ELF-1 (cell line): ENCODE data around the gene SF3A1.
A peak's percentile ranks its signal among the peaks of the same experiment; 100 is the strongest.

Experiments
- DNase-seq: peaks from one replicate; pipeline ENCODE4 v3.0.0-alpha.2; 2016; ENCODE audit warnings: low read depth, low spot score

The SF3A1 gene

DNA sequence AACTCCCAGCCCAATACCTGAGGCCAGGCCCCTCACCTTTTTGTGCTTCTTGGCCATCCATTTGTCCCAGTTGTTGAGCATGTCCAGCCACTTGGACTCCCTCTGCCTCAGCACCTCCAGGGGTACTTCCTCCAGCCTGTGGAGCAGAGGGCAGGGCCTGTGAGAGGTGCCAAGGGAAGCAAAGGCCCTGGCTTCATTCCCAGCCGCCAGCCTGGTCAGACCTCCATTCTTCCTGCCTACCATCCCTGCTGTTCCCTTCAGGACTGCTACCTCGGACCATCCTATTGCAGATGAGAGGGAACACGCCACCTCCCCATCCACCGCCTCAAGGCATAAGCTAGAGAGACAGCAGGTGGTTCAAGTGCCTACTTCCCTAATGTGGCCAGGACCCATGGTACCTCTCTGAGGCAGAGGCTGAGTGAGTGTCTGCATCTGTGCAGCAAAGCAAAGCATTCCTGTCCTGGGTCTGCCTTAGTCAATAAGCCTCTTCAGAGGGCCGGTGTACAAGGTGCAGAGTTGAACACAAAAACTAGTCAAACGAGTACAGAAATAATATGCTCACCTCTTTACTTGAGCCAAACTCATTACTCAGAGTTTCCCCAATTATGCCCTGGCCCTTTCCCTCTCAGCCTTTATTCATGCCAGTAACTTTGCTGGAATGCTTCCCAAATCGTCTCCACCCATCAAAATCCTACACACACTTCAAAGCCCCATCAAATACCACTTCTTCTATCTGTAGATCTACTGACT, 52.0 kb downstream of the SF3A1 start:
- no peak for DNase-seq

DNA sequence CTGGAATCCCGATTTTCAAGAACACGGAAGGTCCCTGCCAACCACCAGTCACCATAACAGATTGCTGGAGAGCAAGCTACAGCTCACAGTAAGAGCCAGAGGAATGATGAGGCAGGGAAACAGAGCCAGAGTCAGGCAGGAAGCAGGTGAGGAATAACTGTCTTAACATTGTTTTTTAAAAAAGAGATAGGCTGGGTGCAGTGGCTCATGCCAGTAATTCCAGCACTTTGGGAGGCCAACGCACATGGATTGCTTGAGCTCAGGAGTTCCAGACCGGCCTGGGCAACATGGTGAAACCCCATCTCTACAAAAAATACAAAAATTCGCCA, 53.9 kb downstream of the SF3A1 start:
- no peak for DNase-seq

DNA sequence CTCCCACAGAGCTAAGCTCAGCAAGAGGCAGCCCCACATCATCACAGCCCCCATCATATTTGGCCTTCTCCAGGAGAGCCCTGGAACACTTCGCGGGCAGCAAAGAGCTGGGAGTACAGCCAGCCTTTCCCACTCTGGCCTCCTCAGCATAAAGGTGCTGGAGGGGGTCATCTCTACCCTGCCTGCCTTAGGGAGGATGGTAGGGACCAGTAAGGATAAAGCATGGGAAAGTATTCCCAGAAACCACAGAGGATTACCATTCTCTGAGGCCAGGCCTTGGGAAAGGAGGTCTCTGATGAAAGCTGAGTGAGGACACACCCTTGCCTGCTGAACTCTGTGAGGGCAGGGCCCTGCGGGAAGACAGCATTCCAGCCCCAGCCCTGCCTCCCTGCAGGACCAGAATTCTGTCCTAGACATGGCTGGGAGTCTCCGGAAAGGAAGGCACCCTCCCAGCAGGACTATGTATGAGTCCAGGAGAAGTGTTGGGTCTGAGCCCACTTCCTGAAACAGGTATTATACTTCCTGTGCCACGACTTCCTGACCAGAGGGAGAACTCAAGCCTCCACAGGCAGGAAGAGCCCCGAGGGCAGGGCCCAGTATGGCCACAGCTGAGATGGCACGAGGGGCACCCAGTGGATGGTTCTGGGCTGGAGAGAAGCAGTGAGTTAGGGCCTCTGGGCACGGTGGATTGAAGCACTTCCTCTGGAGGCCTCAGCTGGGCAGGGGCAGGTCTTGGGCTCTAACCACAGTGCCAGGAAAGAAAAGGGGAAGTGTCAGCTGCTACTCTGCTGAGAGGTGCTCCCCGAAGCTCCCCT, 54.5 kb downstream of the SF3A1 start:
- peak; percentile 52 for DNase-seq

DNA sequence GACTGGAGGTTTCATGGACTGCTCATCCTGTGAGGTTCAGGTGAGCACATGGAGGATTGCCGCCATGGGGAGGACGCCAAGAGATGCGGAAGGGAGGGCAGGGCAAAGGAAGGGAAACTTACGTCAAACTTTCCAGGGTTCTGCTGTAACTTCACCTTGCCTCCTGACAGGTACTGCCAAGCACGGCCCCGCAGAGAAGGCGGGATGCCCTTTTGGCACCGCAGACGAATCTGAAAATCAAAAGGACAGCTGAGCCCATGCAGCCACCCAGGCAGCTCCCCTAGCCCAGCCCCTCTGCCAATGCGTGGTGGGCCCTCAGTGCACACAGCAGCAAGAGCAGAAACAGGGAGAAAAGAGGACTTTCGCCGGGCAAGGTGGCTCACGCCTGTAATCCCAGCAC, 57.4 kb downstream of the SF3A1 start:
- DNase-seq = no peak

DNA sequence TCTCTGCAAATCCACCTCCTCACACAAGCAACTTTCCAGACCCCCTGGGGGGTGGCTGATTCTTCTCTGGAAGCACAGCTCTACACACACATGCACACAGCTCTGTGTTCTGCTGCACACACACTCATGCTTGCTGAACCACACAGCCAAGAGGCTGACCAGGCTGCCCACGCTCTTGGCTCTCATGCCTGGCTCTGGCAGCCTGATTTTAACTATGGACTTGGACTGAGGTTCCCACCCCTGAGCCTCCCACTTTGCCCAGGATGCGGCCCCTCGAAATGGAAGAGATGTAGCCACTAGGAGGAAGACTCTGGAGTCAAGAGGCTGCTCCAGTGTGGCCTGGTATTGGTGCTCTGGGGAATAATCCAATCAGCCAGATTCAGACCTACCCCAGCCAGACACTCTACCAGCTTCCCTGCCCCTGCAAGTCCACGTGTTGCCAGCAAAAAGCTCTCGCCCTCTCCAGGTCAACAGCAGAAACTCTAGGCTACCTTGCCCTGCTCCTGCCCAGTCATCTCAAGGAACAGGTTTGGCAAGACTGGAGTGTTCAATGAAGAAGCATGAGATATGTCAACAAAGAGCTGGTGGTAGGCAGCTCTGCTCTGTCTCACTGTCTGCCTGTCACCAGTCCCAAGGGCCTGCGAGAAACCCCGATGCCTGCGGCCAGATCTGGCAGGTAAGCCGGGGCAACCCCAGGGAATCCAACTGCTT, 58.5 kb downstream of the SF3A1 start:
- DNase-seq = peak; percentile 85

DNA sequence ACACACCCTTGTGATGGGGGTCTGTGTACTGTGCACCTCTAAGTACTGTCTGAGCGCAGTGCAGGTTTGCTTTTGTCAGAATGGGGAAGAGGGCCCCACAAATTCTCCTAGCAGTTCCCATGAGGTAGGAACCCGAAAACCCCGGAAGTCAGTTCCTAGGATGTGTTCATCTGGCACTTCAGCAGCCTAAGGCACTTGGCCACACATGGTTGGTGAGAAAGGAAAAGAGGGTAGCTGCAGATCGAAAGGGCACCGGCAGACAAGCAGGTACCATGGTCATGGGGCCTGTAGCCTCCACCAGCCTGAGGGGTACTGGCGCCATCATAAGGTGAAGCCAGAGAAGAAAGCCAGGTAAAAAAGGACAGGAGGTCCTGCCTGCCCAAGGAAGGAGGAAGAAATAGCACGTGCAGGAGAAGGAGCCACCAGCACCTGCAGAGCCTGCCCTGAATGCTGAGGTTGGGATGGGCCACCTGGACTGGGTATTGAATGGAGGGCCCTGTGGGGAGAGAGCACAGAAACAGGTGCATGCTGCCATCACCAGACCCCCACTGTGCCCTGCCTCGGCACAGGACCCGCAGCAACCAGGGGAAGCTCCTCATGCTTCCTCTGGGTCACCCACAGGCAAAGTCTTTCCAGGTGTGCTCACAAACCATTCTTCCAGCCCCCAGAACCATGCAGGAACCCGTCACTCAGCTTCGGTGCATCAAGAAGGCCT, 59.3 kb downstream of the SF3A1 start:
- DNase-seq = no peak

DNA sequence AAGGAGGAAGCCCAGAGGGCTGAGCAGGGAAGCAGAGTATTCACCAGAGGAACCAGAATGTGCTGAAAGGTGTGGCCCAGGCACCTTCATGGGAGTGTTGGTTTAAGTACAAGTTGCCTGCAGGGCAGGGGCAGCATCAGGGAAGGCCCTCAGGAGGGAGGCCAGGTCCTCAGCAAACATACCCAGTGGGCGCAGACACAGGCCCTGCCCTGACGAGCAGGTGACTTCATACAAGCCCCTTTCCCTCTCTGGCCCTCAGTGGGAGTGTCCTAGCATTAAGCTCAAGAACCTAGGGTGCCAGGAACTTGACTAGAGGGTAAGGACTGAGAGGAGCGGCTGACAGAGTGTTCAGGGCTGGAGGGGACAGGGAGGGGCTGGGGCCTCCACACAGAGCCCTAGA, 59.9 kb downstream of the SF3A1 start:
- no peak for DNase-seq

DNA sequence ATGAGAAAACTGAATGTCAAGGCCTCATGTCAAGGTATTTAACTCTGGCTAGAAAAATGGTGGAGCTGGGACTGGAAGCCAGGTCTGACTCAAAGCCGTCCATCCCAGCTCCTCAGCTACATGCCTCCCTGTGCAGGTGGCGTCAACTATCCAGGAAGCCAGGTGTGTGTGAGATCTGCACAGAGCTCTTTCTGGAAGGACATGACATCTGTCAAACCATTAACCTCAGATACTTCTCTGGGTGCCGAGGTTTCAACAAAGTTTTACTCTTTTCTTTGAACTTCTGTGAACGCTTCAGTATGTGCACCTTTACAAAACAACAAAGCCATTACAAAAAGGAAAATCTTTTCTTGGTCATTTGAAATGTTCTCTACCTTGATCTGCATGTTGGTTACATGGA, 60.4 kb downstream of the SF3A1 start:
- no peak for DNase-seq

DNA sequence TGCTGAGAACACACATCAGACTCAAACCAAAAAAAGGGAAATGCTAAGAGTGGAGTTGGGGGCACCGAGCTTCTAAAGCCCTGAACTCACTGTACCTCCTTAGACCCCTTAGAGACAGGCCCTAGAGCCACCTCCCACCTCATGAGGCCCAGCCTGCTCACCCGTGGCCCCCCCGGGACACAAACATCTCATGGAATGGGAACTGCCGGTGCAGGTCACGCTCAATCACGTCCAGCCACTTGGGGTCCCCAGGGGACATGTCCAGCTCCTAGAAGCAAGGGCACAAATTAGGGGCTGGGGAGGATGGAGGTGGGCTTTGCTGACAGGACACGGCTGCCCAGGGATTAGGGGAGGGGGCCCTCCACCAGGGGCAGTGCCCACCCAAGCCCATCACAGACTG, 61.1 kb downstream of the SF3A1 start:
- no peak for DNase-seq

DNA sequence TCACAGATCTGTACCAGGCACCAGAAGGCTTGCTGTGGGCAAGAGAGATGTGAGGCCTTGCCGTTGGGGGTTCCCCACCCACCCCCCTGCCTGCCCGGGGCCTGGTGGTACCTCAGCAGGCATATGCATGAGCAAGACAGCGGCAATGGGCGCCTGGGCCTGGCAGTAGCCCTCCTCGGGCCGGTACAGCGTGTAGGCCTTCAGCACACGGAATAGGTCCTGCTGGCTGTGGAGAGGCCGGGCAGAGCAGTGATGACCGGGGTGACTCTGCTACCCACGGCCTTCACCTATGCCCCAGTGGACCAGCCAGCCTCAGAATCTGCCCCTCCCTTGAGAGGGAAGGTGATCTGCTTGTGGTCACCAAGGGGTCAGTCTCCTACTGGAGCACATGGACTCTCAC, 61.9 kb downstream of the SF3A1 start:
- no peak for DNase-seq

DNA sequence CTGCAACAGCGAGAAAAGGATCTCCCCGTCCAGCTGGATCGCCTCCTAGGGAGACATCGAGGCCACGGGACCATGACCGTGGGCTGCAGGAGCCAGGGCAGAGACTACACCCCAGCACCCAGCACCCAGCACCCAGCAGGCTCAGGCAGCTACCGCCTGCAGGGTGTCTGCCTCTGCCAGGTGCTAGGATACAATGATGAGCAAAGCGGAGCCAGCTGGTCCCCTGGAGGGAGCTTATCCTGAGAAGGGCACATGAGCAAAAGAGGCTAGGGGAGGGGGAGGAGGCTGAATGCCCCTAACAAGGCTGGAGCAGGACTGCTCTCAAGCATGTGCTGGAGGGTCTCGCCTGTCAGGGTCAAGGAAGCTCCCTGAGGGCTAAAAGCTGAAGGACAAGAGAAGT, 62.6 kb downstream of the SF3A1 start:
- no peak for DNase-seq

DNA sequence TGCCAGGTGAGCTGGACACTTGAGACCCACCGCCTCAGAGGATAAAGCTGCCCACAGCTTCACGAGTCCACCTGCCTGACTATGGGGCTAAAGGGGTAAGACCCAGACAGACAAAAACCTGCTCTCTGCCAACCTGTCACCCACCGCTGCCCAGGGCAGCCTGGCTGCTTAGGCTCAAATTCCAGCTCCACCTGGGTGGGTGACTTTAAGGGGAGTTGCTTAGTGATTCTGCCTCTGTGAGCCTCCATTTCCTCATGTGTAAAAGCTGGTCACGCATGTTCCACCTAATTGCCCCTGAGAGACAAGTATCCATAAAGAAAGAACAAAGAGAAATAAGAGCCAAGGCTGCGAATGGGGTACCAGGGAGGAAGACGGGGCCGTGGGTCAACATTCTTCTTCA, 63.7 kb downstream of the SF3A1 start:
- no peak for DNase-seq

DNA sequence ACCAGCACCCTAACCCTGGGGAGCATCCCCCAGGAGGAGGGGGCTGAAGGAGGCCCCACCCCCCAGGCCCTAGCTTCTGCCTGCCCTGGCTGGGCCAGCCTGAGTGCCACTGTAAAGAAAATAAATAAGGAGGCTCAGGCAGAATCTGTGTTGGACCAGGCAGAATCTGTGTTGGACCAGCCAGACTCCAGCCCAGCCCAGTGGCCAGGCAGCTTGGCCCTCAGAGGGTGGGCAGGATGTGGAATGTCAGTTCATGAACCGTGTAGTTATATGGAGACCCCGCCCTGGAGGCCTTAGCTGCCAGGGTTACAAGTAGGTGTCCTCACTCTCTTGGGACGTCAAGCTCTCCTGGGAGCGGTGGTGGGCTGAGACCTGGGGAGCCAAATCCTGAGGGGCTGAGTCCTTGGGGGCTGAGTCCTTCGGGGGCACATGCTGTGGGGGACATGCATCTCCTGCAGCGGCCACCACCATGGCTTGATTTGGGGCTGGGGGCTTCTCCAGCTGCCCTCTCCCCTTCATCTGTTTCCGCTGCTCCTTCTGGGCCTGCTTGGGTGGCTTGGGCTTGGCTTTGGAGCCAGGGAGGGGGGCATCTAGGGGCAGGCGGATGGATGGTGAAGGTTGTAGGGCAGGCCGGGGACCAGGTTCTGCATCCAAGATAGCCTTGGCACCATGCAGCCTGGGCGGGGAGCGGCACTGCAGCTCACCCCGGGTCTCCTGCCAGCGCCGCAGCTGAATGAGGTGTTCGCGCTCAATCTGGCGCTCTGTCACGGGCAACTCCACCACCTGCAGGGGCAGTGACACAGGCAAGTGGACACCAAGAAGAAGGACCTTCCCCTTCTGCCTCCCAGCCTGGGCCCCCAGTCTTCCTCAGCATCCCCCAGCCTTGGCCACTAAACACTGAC, 64.4 kb downstream of the SF3A1 start:
- no peak for DNase-seq

DNA sequence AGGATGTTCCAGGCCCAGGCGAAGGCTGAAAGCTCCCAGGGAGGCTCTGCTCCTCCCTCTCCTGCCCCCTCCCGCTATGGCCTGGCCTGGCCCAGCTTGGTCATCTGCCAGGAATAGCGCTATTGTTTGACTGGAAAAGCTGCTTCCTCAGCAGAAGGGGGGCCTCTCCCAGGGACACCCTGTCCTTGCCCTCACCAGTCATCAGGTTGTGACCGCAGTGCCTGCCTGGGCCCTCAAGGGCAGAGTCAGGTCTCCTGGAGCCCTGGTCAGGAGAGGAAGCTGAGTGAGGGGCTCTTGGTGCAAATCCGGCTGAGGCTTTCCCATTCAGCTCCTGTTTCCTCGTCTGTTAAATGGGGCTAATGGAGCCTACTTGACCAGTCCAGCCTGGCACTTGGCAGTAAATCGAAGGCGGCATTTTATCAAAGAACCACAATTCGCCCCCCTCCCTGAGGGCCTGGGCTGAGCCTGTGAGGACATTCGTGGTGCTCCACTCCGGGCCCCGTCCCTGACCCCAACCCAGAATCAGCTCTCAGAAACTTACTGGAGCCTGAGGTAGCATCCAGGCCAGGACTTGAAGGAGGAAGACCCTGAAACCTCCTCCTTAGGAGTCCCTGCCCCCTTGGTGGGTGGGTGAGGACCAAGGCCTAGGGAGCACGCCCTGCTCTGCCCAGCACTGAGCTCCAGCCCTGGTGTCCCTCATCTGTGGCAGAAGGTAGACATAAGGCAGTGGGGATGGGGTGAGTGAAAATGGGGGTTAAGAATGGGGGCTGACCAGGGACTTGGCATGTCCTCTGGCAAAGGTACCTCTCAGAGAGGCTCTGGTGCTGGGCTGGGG, 65.4 kb downstream of the SF3A1 start:
- peak; percentile 40 for DNase-seq

DNA sequence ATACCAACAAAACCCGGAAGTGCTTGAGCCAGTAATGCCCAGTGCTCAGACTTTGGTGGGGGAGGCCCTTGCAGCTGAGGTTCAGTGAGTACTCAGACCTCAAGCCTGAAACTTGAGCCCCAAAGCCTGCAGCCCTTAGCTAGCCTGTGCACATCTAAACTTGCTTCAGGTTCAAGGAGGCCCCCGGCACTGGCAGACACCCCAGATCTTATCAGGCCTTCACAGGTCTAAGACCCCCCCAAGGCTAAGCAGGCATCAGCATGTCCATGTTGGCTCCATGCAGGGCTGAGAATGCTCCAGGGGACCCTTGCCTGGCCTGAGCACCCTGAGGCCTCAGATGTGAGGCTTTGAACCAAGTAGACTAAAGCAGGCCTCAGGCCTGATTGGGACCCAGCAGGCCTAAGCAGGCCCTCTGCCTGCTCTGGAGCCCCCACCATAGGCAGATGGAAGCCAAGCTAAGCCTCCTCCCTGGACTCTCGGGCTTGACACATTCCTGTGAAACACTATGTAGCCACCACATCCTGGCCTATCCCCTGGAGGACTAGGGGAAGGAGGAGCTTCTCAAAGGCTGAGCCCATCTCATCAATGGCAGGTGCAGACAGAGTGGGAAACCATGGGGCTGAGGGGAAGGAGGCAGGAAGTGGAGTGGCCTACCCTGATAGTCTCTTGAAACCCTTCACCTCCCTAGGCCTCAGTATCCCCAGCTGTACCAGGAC, 66.2 kb downstream of the SF3A1 start:
- peak; percentile 64 for DNase-seq

DNA sequence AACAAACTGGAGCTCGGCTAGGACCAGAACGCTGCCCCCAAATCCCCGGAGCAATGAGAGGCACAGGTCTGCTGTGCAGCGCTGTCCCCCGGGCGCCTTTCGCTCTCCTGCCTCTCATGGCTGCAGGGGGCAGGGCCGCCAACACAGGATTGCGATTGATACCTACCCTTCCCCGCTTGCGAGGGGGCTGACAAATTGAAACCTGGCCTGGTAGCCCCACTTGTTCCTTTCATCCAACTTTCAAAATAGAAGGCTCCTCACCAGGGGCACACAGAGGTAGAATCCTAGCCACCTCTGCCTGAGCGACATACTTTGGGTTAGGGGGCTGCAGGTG, 66.7 kb downstream of the SF3A1 start:
- no peak for DNase-seq

DNA sequence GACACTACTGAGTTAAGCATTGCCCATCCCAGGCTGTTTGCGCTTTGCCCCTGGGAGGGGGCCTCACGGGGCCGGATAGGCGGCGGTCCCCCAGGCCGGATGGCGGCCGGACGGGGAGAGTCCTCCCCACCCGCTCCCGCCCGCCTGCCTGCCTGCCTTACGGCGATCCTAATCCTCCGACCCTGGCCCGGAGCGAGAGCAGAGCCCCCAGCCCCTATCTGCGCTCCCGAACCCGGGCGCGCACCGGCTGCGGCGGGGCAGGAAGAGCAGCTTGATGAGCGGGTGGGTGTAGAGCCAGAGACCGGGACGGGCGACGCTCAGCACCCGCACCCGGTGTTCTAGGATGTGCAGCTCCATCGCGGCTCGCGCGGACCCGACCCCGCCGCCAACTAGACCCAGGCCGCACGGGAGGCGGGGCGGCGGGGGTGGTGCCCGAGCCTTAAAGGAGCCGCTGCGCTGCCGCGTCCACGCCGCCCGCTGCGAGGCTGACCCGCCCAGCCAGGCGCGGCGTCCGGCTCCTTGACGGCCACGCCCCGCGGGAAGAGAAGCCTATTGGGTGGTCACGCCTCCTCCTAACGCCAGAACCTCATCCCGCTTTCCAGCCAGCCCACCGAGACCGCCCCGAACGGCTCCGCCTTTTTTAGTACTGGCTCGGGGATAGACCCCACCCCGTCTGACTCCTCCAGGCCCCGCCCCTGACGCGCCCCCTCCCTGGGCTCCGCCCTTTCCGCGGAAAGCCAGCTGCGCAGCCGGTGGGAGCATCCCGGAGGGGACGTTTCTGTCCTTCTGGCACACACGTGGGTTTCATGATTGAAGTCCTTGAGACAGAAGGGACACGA, 67.3 kb downstream of the SF3A1 start, which contains the start of gene CASTOR1:
CASTOR1 (minus strand) TSS at position 365 of the 839 bp plus-strand sequence; CDS start at position 357, 8 bp downstream.
- peak; percentile 99 for DNase-seq

DNA sequence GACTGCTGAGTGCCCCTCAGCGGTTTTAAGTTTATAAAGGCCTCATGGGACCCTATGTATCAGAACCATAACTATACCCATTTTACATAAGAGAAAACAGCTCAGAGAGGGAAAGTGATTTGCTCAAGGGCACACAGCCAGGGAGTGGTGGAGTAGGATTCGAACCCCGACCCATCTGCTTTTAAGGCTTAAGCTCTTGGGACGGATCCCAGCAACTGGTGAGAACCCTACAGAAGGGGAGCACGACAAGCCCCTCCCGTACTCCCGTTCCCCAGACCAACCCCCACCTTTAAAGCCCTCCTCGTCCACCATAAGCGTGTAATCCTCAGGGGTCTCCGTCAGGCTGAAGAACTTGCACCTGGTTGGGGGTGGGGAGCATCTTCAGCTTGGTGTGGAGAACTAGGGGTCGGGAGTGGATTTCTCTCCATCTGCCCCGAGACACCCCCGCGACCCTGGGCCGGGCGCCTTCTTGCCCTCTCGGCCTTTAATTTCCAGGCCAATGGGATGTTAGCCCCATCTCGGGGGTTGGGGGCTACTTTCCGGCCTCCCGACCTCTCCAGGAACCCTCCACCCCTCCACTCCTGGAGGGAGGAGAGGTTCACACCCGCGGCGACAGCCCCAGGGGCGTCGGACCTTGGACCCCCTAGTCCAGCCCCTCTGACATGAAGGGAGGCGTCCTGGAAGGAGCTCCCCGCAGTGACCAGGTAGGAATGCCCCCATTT, 68.1 kb downstream of the SF3A1 start:
- DNase-seq = no peak
